PC-9 (cell line): ENCODE data around the gene RPL13. TPM values are rescaled to one million over a fixed set of nuclear protein-coding genes. Genes with fewer than 3 reads are reported as not detected.

Source experiments
- BruUV-seq: library from RNA; stranded (reverse); fragments of 400-500 nt; replicated peaks from 2 replicates; lab custom pipeline; 2021; lab: Mats Ljungman, UMichigan
- CTCF ChIA-PET: fragments of 300-600 bp; sonication (Branson Sonifier 250); formaldehyde crosslinking; loops from one replicate; lab custom pipeline; 2022; ENCODE audit warnings: antibody characterized with exemption; lab: Charles Lee
- POLR2A ChIA-PET: fragments of 300-600 bp; sonication (Branson Sonifier 250); formaldehyde crosslinking; loops from one replicate; lab custom pipeline; 2022; ENCODE audit warnings: antibody characterized with exemption; ENCODE audit not compliant: unreplicated experiment; lab: Charles Lee
- DNase-seq, 2 experiments: peaks; one replicate each; pipeline versions ENCODE4 v3.0.0 to v3.0.0-alpha.2; 2015 to 2022; ENCODE audit warnings: mixed read lengths in 1 of 2
- H2AFZ ChIP-seq: fragments of 200-600 bp; sonication (generic); 2 replicates; pipeline ENCODE4 v1.8.1; 2017; ENCODE audit warnings: antibody characterized with exemption
- H3F3A ChIP-seq: fragments of 200-600 bp; sonication (generic); 2 replicates; pipeline ENCODE4 v1.8.1; 2017; ENCODE audit warnings: antibody characterized with exemption, mild to moderate bottlenecking, low read depth; ENCODE audit not compliant: insufficient read depth
- H3K27ac ChIP-seq: fragments of 200-600 bp; sonication (generic); 2 replicates; pipeline ENCODE4 v1.6.1; 2016; ENCODE audit warnings: mixed run types
- H3K27me3 ChIP-seq: fragments of 200-600 bp; sonication (generic); 2 replicates; pipeline ENCODE4 v1.6.1; 2016; ENCODE audit warnings: low read depth, mixed run types; ENCODE audit not compliant: insufficient read depth
- H3K36me3 ChIP-seq: fragments of 200-600 bp; sonication (generic); 2 replicates; pipeline ENCODE4 v1.6.1; 2016; ENCODE audit warnings: low read depth, mixed run types
- H3K4me1 ChIP-seq: fragments of 200-600 bp; sonication (generic); replicated peaks from 2 replicates; pipeline ENCODE4 v1.6.1; 2016; ENCODE audit warnings: mixed run types; ENCODE audit not compliant: insufficient read depth
- H3K4me2 ChIP-seq: fragments of 200-600 bp; sonication (generic); 2 replicates; pipeline ENCODE4 v1.6.1; 2017; ENCODE audit warnings: mixed run types
- H3K4me3 ChIP-seq: fragments of 200-600 bp; sonication (generic); 2 replicates; pipeline ENCODE4 v1.6.1; 2016; ENCODE audit warnings: mixed run types
- H3K79me2 ChIP-seq: fragments of 200-600 bp; sonication (generic); 2 replicates; pipeline ENCODE4 v1.6.1; 2017; ENCODE audit warnings: low read depth, mixed run types
- H3K9me2 ChIP-seq: fragments of 200-600 bp; sonication (generic); 2 replicates; pipeline ENCODE4 v1.8.1; 2017; ENCODE audit warnings: mild to moderate bottlenecking; ENCODE audit not compliant: insufficient read depth
- H3K9me3 ChIP-seq: fragments of 200-600 bp; sonication (generic); 2 replicates; pipeline ENCODE4 v1.8.1; 2016; ENCODE audit warnings: low read depth; ENCODE audit not compliant: insufficient read depth
- H4K20me1 ChIP-seq: fragments of 200-600 bp; sonication (generic); 2 replicates; pipeline ENCODE4 v1.8.1; 2017; ENCODE audit not compliant: insufficient read depth
- CTCF ChIP-seq: fragments of 200-600 bp; sonication (generic); conservative IDR thresholded peaks from 2 replicates; pipeline ENCODE4 v1.6.1; 2017; ENCODE audit warnings: mixed run types, antibody characterized with exemption, mild to moderate bottlenecking, moderate library complexity
- EZH2 ChIP-seq: fragments of 200-600 bp; sonication (generic); IDR thresholded peaks from 2 replicates; pipeline ENCODE4 v1.8.0; 2017; ENCODE audit warnings: antibody characterized with exemption, low read depth
- intact Hi-C: fragments of 100-400 bp; cut with micrococcal nuclease; formaldehyde crosslinking; loops from one replicate; pipeline ENCODE4 v1.10.0; 2022; ENCODE audit not compliant: unreplicated experiment
- total RNA-seq: library from RNA; stranded (reverse); gene quantifications from 2 replicates; pipeline ENCODE4 v1.2.3, GENCODE V29; 2021

Gene RPL13
- total RNA-seq, 1 experiment from 2014 or later = 2,045 TPM

GRCh38 chr16:89577055-89577759 lies 16.7 kb downstream of the RPL13 start:
- Histone ChIP-seq H3K27ac (no peak overlapping the region), H3K9me2 (no peaks in the 10 kb centered on the region), H3K4me3 (no peak overlapping the region), H3K4me2 (peak overlapping the region; percentile 89; the same call in 1 of the 2 replicates), H3F3A (peaks cover 43% of the 10 kb centered on the region), H3K36me3 (peaks cover 6% of the 10 kb centered on the region; the same call in 1 of the 2 replicates), H2AFZ (no peak overlapping the region), H4K20me1 (no peaks in the 10 kb centered on the region), H3K79me2 (peaks cover 9% of the 10 kb centered on the region; the same call in 1 of the 2 replicates), H3K27me3 (no peaks in the 10 kb centered on the region), H3K4me1 (peaks cover 21% of the 10 kb centered on the region), H3K9me3 (no peaks in the 10 kb centered on the region)
- intact Hi-C loops = no loop called here
- no TSS peak for BruUV-seq
- TF ChIP-seq EZH2 (no peak), CTCF (no peak)
- ChIA-PET CTCF (no interaction called here), POLR2A (no interaction called here)
- DNase-seq = peak in 1 of 2 experiments; percentile 17

- Histone ChIP-seq H3K9me2 (no peaks in the 10 kb centered on the region), H3K27me3 (no peaks in the 10 kb centered on the region), H2AFZ (no peak overlapping the region), H3K36me3 (peaks cover 6% of the 10 kb centered on the region; the same call in 1 of the 2 replicates), H4K20me1 (no peaks in the 10 kb centered on the region), H3K4me3 (no peak overlapping the region), H3K4me2 (no peak overlapping the region), H3K9me3 (no peaks in the 10 kb centered on the region), H3K79me2 (peaks cover 9% of the 10 kb centered on the region; the same call in 1 of the 2 replicates), H3K27ac (no peak overlapping the region), H3F3A (peaks cover 44% of the 10 kb centered on the region), H3K4me1 (peaks cover 29% of the 10 kb centered on the region)
- peak in 1 of 2 experiments; percentile 6 for DNase-seq
- intact Hi-C loops = no loop called here
- ChIA-PET POLR2A (no interaction called here), CTCF (no interaction called here)
- TF ChIP-seq CTCF (no peak), EZH2 (no peak)
- BruUV-seq = no TSS peak
These were observed 18.9 kb downstream of the RPL13 start for GRCh38 chr16:89579351-89579750.

DNA sequence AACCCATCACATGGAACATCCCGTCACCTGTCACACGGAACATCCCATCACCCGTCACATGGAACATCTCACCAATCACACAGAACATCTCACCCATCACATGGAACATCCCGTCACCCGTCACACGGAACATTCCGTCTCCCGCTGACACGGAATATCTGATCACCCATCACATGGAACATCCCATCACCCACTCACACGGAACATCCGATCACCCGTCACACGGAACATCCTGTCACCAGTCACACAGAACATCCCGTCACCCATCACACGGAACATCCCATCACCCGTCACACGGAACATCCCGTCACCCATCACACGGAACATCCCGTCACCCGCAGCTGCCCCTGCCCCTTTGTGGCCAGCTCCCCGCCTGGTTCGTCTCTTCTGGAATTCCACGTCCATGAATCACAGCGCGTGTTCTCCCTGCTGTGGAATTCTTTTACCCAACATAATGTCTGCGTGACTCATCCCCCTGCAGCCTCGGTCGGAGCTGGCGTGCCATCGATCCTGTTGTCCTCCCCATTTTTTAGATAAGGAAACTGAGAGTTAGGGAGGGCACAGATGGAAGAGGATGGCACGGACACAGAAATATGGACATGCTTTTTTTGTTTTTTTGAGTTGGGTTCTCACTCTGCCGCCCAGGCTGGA lies 20.7 kb downstream of the RPL13 start:
- no peak overlapping the region for H3K4me3 ChIP-seq
- H3K27ac ChIP-seq = peak overlapping the region; percentile 61
- no peak overlapping the region for H2AFZ ChIP-seq
- ChIA-PET CTCF (interaction anchor here (0.6 to 1.0 kb wide), 2 partner anchors 18 to 22 kb away, joined by 4 read pairs; no protein-coding TSS in a partner anchor), POLR2A (interaction anchor here (0.5 to 0.8 kb wide), 2 partner anchors 119 to 252 kb away, joined by 5 to 12 read pairs; no protein-coding TSS in a partner anchor)
- peak overlapping the region; percentile 47 for H3K4me2 ChIP-seq
- H3F3A ChIP-seq = peaks cover 44% of the 10 kb centered on the region
- peaks cover 6% of the 10 kb centered on the region; the same call in 1 of the 2 replicates for H3K36me3 ChIP-seq
- no peaks in the 10 kb centered on the region for H3K9me2 ChIP-seq
- TF ChIP-seq EZH2 = no peak
- no peak for TF ChIP-seq CTCF
- no TSS peak for BruUV-seq
- DNase-seq = peak; percentile 78 to 87
- peaks cover 28% of the 10 kb centered on the region for H3K4me1 ChIP-seq
- intact Hi-C loops = no loop called here
- no peaks in the 10 kb centered on the region for H4K20me1 ChIP-seq
- no peaks in the 10 kb centered on the region for H3K27me3 ChIP-seq
- peaks cover 5% of the 10 kb centered on the region; the same call in 1 of the 2 replicates for H3K79me2 ChIP-seq
- H3K9me3 ChIP-seq = no peaks in the 10 kb centered on the region
